ENCODE results near the gene VPS72.
"Not testable (repeated sequence)": the region's sequence is repeated elsewhere in the genome, so short reads cannot be mapped to it uniquely, and the experiment has no call there.

The VPS72 gene, protein sequence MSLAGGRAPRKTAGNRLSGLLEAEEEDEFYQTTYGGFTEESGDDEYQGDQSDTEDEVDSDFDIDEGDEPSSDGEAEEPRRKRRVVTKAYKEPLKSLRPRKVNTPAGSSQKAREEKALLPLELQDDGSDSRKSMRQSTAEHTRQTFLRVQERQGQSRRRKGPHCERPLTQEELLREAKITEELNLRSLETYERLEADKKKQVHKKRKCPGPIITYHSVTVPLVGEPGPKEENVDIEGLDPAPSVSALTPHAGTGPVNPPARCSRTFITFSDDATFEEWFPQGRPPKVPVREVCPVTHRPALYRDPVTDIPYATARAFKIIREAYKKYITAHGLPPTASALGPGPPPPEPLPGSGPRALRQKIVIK

GRCh38 chr1:151189637-151190445 is at the start of gene VPS72:
Gene VPS72 (minus strand): TSS chr1:151190197. CDS start chr1:151190121, 76 bp downstream.
- DNase-seq, result peak; percentile 85

DNA sequence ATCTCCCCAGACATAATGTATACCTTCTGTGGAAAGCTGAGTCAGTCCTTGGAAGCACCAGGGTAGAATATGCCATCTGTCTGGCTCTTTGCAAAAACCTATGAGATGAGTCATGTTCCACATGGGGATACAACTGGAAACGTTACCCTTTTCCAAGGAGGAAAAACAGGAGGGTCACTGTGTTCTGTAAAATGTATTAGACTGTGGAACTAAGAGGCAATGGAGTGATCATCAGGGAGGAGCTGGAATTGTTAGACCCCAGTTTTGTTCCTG is 48.4 kb upstream of the VPS72 start:
- DNase-seq, result no peak

DNA sequence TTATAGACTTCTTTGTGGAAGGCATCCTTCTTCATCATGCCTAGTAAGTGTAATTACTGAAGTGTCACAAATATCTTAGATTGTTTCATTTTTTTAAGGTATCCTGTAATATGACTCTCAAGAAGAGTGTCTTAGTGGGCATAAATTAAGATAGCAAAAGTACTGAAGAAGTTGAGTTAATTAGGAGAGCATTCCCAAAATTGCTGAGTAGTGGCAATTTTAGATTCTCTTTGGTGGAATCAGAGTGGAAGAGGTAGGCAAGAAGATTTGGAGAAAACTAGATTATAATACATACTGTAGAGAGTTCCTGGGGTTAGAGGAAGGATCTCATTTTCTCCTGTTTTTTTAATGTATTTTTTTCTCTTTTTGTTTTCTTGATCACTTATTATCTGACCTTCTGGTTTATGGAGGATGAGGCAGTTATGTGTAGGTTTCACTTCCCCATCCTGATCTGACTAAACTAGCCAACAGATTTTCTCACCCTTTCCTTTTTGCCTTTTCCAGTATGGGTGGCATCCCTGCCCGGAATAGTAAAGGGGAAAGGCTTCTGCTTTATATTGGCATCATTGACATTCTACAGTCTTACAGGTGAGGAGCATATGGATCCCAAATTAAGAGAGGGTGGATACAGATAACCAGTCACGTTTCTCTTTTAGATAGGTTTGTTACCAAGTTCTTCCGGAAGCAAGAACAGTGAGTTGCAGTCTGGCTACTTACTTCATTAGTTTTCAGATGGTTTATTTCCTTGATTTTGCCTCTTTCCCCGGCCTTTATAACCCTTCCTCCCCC is 47.9 kb upstream of the VPS72 start:
- no peak for DNase-seq

- no peak for DNase-seq
Observed at GRCh38 chr1:151235235-151235634, 45.2 kb upstream of the VPS72 start.

DNA sequence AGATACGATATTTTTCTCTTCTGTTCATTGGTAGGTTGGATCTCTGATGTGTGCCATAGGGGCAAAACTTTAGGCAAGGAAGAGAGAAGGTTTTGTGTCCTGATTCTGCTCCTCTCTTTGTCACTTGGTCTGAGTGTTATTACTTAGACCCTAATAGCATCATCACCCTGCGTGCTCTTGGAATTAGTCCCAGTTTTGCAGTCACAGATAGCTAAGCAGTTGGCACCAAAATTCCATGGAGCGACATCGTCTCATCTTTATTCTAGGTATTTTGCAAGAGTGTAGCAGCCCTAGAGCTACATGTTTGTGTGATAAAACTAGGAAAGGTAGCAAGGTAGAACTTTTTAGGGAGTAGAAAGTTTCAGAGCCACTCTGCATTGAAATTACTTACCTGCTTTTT is 32.1 kb upstream of the VPS72 start:
- no peak for DNase-seq

DNA sequence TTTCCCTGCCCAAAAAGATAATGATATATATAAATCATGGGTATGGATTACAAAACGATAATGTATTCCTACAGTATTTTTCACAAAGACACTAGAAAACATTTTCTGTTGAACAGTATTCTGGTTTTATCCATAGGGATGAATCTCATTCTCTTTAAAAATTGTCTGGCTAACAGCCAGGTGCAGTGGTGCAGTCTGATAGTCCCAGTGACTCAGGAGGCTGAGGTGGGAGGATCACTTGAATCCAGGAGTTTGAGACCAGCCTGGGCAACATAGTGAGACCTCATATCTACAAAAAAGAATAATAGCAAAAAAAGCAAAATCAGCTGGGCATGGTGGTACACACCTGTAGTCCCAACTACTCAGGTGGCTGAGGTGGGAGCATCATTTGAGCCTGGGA is 31.6 kb upstream of the VPS72 start:
- DNase-seq, result no peak

DNA sequence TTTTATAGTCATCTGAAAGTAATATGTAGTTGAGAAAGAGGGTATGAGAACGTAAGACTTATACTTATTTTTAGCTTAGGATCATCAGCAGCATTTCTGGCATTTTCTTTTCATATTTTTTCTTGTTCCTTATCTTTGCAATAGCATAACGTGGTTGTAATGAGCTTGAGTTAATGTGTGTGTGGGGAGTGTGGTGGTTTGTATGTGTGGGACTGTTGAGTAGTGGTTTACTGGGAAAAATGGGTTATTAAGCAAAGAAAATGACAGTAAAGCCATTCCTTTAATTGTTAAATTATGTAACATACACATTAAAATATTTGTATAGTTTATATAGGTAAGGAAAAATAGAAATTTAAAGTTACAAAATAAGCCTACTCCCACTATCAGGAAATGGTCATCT is 23.6 kb upstream of the VPS72 start:
- no peak for DNase-seq

DNA sequence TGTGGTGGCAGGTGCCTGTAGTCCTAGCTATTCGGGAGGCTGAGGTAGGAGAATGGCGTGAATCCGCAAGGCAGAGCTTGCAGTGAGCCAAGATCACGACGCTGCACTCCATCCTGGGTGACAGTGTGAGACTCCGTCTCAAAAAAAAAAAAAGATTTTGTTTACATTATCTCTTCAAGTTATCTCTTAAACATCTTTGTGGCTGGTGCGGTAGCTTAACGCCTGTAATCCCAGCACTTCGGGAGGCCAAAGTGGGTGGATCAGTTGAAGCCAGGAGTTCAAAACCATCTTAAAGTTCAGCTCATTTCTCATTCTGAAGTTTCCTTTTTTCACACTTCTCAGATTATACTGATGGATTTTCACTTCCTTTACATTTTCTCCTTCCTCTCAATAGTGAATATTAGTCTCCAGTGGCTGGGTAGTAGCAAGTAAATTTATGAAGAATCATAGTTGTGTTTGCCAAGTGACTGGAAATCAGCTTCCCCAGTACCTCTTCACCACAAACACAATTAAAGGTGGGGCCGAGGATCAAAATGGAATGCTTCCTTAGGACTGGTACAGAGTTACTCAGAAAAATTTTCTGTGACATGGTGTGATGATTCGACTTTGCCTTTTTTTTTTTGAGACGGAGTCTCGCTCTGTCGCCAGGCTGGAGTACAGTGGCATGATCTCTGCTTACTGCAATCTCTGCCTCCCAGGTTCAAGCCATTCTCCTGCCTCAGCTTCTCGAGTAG is 22.1 kb upstream of the VPS72 start:
- no peak for DNase-seq

DNA sequence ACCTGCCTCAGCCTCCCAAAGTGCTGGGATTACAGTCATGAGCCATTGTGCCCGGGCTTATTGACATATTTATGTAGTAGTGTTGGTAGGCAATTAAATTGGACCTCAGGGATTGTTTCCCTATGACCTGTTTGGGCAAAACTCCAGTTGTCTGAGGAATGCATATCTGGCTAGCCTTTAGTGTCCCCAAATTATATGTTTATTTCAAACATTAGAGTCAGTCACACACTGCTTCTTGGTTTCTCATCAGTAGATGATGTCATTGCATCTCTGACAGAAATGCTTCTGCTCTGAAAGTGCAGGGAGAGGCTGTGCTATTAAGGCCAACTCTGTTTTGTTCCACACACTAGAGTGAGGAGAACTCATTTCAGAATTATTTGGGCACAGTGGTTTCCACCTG is 20.8 kb upstream of the VPS72 start:
- no peak for DNase-seq

- DNase-seq, result not testable (repeated sequence)
Observed at GRCh38 chr1:151205381-151205965, 15.5 kb upstream of the VPS72 start.

DNA sequence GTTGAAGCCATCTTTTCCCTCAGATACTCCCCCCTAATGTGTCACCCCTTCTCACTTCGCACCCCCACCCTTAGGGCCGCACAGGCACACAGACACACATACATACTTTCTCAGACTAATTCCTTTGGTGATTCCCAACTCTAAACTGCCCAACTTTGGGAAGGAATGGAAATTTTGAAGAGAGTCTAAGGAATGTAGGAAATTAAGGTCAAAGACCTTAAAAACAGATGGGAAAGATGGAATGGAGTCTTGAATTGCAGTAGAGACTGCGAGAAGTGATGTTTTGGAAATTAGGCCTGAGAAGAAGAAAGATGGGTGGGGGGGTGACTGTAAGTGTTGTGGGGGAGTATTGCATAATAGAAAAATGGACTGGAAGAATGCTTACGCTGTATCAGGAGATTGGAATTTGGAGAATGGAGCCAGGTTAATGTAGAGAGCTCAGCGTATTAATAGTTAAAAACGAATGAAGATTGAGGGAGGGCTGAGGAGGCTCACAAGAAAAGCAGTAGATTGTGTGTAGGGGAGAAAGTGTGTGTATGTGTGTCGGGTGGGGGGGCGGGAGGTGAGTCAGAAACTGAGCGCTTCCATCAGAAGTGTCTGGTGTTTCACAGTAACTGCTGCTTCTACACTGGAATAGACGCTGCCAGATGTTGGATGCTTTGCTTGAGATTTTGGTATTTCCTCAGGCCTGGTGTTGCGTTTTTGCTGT is 10.0 kb upstream of the VPS72 start:
- DNase-seq, result peak; percentile 47

- DNase-seq, result peak; percentile 98
Observed at GRCh38 chr1:151198254-151199127, 8.5 kb upstream of the VPS72 start, which contains the start of gene PIP5K1A. Gene PIP5K1A (plus strand): TSS chr1:151198552. CDS start chr1:151198997, 445 bp downstream.

GRCh38 chr1:151197863-151198253 is 7.9 kb upstream of the VPS72 start:
- no peak for DNase-seq

DNA sequence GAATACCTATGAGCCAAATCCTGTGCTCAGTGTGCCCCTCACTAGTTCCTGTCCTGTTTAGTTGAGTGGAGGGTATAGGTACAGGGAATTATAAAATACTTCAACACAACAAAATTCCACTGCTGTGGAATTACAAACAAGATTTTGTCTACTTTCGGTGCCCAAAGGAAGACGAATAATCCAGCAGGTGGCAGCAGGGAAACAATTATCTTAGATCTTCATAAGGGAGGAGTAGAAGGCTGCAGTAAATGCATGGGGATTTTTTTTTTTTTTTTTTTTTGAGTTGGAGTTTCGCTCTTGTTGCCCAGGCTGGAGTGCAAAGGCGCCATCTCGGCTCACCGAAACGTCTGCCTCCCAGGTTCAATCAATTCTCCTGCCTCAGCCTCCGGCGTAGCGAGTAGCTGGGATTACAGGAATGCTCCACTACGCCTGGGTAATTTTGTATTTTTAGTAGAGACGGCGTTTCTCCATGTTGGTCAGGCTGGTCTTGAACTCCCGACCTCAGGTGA is 6.3 kb upstream of the VPS72 start:
- DNase-seq, result peak; percentile 35

- not testable (repeated sequence) for DNase-seq
Observed at GRCh38 chr1:151194894-151195594, 5.0 kb upstream of the VPS72 start.

GRCh38 chr1:151193856-151194255 is 3.9 kb upstream of the VPS72 start:
- DNase-seq, result no peak

- no peak for DNase-seq
Observed at GRCh38 chr1:151193304-151193703, 3.3 kb upstream of the VPS72 start.

- no peak for DNase-seq
Observed at GRCh38 chr1:151192047-151192446, 2.0 kb upstream of the VPS72 start.

- DNase-seq, result not testable (repeated sequence)
Observed at GRCh38 chr1:151188667-151189066, 1.3 kb downstream of the VPS72 start.

- DNase-seq, result no peak
Observed at GRCh38 chr1:151187205-151187604, 2.8 kb downstream of the VPS72 start.

All from stimulated activated naive CD4-positive, alpha-beta T cell treated with Interleukin-2 at 50 U/mL for 16 hours (primary cell).